NCI-H187 treated with DMSO at 0.1 percent for 48 hours (cell line): ENCODE measurements around the gene UBE2J1.

ENCODE experiments used
- DNase-seq: peaks from one replicate; lab custom pipeline; 2025; lab: John Stamatoyannopoulos, UW

The UBE2J1 gene

DNA sequence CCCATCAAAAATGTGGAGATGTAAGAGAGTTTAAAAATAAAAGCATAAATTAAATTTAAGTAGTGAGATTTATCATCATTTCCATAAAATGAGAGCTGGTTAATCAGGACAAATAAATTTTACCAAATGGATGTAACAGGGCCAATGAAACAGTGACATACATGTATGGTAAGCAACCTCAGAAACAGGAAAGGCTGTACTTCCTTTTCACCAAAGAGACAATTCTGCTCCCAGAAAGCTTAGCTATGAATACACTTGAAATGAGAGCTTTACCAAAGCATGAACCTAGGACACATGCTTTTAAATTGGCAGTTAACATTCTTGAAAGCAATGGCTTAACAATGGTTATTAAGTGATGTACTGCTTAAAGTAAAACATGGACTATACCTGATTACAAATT lies 12.1 kb upstream of the UBE2J1 start:
- DNase-seq = no peak

DNA sequence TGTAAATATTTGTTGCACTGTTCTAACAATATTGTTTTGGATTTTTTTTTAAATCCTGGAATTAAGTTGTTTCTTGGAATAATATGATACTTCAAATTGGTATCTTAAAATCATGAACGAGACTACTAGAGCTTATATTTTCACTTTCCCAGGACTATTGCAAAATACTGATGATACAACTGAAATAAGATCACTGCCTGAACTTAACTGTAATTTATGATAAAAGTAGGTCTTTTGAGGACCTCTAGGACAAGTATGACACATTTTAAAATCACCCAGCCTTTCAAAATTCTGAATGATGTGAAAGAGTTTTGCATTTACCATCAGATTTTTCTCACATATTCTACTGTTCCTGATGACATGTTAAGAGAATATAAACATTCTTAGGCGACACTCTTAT lies 8.6 kb upstream of the UBE2J1 start:
- no peak for DNase-seq

DNA sequence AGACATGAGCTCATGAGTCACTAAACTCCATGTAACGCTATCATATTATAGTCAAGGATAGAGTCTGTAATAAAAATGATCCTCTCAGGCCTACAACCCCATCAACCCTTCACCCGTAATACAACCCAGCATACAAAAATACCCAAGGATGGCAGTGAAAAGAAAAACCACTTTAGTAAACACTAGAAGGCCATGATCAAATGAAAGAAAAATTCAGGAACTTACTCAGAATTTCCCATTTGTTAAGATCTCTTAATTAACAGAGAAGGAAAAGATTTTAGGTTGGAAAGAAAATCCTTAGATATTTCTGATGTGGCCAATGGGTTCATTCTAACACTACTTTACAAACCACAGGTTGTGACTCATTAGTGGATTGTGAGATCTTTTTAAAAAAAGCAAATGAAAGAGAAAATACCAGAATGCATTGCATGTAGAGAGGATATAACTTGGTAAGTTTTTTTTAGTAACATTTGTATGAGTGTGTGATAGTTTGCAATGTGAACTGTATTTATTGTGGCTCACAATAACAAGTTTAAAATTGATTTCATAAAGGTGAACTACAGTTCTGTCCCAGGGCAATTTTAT lies 8.0 kb upstream of the UBE2J1 start:
- DNase-seq = no peak

DNA sequence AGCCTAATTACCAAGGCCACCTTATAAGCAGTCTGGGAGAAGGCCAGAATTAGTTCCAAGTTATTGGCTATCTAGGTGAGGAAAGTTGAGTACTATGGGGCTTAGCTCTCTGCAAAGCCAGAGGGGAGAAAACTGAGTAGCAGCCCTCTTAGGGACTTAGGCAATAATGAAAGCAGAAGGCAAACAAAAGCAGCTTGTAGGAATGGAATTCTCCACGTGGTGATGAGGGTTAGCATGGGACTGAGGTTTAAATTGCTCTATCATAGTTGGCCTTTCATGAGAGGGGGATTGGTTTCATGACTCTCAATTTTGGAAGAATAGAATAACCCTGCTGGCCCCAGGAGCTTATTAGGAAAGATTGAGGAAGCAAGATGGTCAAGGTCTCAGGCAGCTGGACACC lies 7.0 kb upstream of the UBE2J1 start:
- no peak for DNase-seq

DNA sequence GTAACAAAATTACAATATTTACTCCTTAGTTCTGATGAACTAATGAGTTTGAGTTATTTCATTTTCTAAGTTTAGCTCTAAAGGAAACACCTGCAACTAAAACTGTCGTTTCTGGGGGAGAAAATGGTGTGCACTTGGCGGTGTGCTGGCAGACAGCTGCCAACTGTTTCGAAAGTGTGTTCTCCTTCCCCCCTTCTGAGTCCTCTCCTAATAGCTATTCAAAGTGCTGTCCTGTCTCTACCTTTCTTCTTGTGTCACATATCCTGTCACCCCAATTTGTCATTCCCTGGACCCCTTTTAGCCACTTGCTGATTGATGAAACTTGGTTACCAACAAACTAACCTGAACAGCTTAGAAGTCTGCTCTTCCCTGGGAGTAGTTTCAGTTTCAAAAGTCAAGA lies 4.9 kb upstream of the UBE2J1 start:
- DNase-seq = no peak

DNA sequence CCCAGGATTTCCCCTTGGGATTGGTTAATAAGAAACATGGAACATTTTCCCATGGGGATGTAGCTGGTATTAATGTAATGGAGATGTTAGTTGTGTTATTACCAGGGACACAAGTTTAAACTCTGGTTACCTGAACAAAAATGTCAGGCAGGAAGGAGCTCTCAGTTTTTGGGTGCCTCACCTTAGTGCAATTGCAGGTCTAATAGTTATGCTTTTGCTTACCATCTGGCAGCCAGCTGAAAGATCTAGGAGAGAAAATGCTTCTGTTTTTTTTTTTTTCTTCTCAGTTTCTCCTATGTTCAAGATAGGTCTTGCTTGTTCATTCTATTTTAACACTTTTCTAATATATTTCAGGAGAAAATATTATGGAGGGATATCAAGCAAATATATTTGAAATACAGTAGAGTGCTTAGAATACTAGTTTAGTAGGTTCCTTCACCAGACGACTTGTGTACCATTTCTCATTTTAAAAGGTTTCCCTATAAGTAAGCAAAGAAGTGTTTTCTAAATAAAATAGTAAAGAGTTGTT lies 4.2 kb upstream of the UBE2J1 start:
- no peak for DNase-seq

DNA sequence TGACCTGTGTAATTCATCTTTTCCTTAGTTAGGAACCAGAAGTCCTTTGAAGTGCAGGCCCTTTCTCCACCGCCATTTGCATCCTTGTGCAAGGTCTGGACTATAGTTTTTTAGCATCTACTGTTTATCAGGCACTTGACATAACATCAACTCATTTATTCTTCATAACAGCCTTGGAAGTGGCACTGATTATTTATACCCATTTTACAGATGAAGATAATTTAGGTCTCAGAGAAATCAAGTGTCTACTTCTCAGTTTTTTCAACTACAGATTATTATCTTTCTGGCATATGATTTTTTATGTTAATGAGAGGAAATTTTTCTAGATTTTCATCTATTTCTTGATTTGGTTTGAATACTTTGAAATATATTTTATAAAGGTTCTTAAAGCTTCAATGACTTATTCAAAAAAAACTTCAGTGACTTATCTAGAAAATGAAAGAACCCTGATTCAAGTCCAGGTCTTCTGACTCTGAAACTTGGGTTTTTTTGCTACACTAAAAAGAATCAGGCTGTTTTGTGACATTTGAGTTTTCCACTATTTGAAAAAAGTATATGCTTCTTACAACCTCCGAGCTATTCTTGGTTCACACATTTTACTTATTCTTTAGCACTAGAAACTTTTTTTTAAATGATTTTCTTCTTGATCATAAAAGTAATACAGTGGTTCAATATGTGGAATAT lies 3.1 kb upstream of the UBE2J1 start:
- DNase-seq = no peak

DNA sequence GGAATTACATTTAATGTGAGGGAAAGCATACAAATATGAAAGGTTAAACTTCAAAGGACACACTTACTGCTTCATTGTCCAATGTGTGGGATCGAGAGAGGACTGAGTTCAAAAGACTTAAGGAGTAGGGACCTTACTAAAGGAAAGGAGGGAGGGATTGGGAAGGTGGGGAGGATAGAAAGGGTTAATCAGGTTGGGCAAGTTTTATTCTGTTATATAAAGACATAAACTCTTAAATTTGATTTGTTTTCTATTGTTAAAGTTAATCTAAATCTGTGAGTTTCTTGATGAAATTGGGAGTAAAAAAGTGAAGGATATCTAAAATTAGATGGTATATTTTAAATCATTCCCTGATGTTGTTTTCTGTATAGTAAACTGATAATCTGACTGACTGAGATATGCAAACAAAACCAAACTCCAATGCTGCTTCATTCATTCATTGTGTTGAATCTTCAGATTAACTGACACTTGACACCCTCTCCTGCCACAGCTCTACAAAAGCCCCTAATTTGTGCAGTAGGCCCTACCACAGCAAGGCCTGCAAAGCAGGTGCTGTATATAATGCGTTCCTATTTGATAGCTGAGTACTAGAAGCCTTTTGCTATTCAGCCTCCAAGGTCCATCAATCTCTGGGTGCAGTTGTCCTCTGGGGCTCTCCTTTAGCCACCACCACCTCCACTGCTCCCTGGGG lies 1.3 kb upstream of the UBE2J1 start:
- no peak for DNase-seq

DNA sequence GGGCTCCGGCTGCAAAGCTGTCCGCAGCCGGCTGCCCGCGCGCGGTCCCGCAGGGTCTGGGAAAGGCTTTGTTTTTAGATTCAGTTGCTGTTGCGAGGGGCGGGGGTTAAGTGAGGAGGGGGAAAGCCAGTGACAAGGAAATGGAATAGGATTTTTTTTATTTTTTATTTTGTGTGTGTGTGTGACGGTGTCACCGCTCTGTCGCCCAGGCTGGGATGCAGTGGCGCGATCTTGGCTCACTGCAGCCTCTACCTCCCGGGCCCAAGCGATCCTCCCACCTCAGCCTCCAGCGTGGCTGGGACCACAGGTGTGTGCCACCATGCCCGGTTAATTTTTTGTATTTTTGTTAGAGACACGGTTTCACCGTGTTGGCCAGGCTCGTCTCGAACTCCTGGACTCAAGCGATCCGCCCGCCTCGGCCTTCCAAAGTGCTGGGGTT lies 615 bp upstream of the UBE2J1 start:
- no peak for DNase-seq

DNA sequence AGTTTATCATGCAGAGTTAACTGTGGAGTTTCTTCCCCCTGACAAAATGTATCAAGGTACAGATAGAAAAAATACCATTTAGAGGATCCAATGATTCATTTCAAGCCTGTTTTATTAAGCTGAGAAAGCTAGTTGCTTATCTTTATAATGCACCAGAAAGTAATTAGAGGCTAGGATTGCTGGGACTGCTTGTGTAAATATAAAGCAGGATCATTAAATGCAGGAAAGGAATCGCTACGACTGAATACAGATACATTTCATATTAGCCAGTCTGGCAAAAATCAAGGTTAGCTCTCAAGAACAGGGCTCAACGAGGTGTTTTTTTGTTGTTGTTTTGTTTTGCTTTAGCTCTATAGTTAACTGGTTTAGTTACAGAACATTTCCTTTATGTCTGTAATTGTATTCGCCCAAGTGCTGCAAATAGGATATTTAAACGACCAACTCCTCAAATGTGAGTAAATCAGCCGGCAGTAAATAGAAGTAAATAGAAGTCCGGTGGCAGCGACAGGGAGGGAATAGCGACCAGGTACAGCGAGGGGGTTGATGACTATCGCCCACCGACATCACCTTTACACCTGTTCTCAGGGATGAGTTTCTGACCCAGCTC lies 748 bp downstream of the UBE2J1 start:
- DNase-seq = no peak

DNA sequence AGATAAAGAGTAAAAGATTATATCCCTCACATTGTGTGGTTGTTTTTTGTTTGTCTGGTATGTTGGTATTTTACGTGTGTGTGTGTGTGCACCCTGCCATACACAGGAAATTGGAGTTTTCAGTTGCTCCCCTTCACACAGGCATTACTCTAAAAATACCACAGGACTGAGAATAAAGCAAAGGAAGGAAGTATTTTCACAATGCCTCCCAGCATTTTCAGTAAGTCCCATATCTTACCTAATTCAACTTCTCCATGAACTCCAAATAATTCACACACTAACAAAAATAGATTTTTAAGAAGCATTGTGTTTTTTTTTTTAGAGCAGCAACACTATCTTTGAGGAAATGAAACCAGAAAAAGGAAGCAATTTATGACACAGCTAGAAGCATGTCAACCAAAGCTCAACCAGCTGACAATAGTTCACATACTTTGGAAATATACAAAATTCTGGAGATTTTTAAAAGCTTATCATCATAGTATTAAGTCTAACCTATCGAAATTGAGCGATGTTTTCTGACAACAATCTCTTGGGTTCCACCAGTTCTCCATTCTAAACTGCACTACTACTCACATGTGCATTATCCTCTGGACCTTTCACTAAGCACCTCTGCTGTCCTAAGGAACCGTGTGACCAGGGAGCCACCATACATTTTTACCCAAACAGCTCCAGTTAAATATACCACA lies 2.1 kb downstream of the UBE2J1 start:
- DNase-seq = no peak

DNA sequence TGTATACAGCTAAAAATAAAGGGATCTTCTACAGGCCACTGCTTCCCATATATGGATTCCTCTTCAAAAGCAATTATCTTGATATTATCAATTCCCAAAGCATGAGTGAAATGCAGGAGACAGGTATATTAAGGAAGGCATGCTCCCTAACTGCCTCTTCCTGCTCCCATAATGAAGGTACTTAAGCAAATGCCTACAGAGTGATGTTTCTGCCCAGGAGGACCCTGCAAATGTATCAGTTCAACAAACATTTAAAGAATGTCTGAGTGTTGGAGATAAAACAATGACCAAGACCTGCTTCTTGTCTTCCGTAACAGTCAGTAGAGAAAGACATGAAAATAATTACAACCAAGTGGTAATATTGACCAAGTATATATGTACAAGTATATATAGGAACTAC lies 4.2 kb downstream of the UBE2J1 start:
- no peak for DNase-seq

DNA sequence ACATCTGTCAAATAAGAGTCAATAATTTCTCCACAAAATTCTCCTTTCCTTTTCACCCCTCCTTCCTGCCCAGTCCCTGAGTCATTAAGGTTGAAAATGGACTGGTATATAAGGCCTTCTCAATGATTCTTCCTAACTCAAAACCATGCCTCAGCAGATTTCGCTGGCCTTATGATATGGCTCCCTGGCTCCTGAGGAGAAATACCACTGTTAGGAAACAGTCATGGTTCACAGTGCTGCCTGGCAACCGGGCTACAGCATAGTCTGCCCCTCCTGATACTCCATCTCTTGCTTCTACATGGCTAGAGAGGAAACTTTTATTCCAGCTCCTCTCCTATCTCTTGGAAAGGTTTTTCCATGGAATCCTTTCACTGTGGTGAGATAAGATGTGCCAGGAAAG lies 4.7 kb downstream of the UBE2J1 start:
- DNase-seq = no peak

DNA sequence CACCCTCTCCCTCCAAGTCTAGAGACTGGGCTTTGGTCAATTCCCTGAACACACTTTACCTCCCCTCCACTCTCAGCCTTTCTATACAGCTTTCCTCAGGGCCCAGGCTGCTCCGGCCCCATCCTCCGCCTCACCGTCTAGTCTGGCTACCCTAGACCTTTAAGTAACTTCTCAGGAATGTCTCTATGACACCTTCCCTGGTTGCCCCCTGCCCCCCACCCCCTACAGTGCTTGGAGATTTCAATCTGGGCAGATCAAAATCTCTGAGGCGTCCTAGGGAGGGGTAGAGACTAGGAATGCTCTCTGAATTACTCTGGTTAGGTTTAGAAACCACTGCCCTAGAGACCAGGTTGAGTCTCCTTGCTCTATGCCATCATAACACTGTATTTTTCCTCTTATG lies 6.1 kb downstream of the UBE2J1 start:
- DNase-seq = no peak

DNA sequence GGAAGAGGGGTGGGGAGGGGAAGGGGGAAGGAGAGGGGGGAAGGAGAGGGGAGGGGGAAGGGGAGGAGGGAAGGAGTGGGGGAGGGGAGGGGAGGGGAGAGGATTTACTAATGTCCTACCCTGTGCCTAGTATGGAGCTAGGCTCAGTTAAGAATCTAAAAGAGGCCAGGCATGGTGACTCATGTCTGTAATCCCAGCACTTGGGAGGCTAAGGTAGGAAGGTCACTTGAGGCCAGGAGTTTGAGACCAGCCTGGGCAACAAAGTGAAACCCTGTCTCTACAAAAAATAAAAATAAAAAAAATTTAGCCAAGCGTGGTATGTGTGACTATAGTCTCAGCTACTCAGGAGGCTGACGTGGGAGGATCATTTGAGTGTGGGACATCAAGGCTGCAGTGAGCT lies 13.0 kb downstream of the UBE2J1 start:
- no peak for DNase-seq

DNA sequence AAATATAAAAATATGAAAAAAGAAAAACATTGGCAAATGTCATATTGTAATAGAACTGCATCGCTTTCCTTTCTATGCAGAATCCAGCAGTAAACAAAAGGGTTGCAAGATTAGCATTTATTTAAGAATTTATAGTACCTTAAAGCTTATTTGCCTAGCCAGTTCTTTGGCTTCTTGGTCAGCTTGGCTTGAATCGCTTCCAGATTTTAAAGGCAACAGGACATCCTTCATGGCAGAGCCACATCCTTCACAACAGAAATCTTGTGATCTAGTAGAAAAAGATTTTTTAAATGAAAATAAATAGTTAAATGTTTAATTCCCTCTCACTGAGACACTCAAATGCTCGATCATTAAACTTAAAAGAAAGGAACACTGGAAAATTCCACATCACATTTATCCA lies 17.4 kb downstream of the UBE2J1 start:
- no peak for DNase-seq

DNA sequence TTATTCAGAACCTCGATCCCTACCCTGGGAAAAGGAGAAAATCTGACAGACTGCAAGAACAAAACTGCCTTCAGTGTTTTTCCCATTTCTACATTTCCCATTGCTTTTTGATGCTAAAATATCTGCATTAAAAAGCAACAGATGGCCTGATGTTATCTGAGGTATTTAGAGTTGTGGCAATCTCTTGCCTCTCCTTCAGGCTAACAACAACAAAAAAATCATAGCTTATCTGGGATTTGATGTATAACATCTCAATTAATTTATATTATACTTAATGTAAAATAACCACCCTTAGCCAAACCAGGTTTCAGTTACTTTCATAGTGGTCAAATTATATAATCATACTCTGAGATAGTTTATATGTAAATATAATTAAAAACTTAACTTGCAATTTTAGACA lies 21.6 kb downstream of the UBE2J1 start:
- no peak for DNase-seq

DNA sequence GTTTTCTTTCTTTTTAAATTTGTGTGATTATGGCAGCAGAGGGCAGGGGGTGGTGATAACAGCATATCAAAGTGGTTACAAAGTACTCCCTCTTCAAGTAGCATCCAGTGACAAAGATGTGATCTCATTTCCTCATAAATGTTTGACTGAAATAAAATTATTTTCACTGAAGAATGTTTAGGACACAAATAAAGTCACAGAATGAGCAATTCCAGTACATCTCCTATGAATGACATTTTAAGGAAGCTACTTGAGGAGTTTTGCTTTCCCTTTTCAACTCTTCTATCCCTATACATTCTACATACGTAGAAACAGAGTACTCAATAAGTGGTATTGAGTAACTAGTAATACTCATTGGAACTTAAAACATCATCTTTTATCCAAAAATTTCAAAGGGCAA lies 23.5 kb downstream of the UBE2J1 start:
- DNase-seq = no peak

DNA sequence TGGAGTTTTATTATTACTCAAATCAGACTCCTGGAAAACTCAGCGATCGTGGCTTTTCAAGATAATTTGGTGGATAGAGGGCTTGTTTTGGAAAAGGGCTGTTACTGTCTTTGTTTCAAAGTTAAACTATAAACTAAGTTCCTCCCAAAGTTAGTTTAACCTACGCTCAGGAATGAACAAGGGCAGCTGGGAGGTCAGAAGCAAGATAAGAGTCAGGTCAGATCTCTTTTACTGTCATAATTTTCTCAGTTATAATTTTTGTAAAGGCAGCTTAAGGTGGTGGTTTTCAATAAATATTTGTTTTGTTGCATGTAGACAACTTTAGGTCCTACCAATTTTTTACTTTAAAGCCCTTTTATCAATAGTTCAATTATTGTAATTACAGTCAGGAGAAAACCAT lies 28.2 kb downstream of the UBE2J1 start:
- DNase-seq = no peak

DNA sequence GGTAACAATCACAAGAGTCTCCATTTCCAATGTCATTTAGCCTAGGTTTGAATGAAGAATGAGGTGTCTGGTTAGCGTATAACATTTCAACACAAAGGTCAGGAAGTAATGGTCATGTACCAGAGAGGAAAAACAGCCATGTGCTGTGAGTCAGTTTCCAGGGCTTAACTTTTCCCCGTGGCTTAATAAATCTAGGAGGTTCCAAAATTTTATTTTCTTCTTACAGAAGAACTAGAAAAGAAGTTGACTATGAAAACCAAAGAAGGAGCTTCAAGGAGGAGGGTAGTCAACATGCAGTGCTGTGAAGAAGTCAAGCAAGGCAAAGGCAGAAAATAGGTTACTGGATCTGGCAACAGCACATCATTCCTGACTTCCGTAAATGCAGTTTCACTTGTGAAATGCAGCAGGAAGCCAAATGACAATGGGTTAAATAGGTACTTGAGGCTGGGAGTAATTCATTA lies 29.0 kb downstream of the UBE2J1 start:
- DNase-seq = no peak

DNA sequence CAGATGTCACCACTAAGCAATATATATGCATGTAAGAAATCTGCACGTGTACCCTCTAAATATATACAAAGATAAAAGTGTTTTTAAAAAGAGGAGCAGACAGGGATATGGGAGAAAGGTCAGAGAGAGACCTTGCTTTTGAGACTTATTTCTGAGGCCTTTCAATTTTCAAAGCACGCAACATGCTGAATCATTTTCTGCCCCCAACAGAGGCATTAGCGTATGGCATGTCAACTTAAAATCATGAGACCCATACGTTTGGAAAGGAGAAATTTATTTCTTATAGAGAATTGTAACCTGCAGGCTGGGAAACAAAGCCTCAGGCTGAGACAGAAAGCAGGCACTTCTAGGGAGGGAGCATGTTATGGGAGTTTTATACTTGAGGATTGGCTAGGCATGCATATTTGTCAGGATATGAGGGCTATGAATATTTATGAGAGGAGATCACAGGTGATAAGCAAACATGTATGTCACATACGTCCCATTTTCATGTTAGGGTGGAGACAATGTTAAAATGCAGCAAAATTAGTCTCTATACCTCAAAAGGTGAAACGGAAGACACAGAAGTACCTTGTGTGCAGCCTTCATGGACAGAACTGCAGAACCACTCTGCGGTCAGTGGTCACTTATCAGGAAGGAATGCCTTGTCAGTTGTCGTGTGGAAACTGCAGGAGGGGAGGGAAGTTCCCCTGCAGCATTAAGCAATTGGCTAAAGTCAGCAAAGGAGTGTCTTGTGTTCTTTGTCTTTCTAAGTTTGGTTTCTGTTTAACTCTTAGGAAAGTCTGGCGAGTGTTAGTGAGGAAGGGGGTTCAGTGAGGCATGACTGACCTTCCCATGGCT lies 31.2 kb downstream of the UBE2J1 start:
- no peak for DNase-seq
